GM18867 (cell line): ENCODE data around the gene SLC5A5.
"Not testable (repeated sequence)": the region's sequence is repeated elsewhere in the genome, so short reads cannot be mapped to it uniquely, and the experiment has no call there.

Experiments
- ATAC-seq: cut with Tn5 transposase; IDR thresholded peaks from one replicate; pipeline ENCODE4 v1.9.1; 2021; ENCODE audit warnings: mild to moderate bottlenecking, moderate library complexity; ENCODE audit not compliant: unreplicated experiment

Gene SLC5A5

GRCh38 chr19:17915940-17916593 lies 44.3 kb downstream of the SLC5A5 start:
- no peak for ATAC-seq

GRCh38 chr19:17918151-17918550 lies 46.4 kb downstream of the SLC5A5 start:
- not testable (repeated sequence) for ATAC-seq

- not testable (repeated sequence) for ATAC-seq
These were observed 47.4 kb downstream of the SLC5A5 start for GRCh38 chr19:17919122-17919521.

GRCh38 chr19:17920527-17920926 lies 48.8 kb downstream of the SLC5A5 start:
- no peak for ATAC-seq

- ATAC-seq: no peak
These were observed 50.4 kb downstream of the SLC5A5 start for GRCh38 chr19:17922138-17922537.

- ATAC-seq: no peak
These were observed 54.3 kb downstream of the SLC5A5 start for GRCh38 chr19:17926044-17926443.

- no peak for ATAC-seq
These were observed 57.3 kb downstream of the SLC5A5 start for GRCh38 chr19:17929056-17929455.

GRCh38 chr19:17931532-17932191 lies 59.9 kb downstream of the SLC5A5 start:
- ATAC-seq: no peak

GRCh38 chr19:17932485-17933338 lies 61.0 kb downstream of the SLC5A5 start, which contains the start of gene CCDC124:
Gene CCDC124, plus strand, starts transcription at chr19:17933015. Its CDS starts 3,406 bp downstream, at chr19:17936421.
- peak; percentile 82 for ATAC-seq

- ATAC-seq: no peak
These were observed 61.8 kb downstream of the SLC5A5 start for GRCh38 chr19:17933414-17934129.

- ATAC-seq: no peak
These were observed 64.6 kb downstream of the SLC5A5 start for GRCh38 chr19:17936379-17936778.

- no peak for ATAC-seq
These were observed 65.7 kb downstream of the SLC5A5 start for GRCh38 chr19:17937371-17937900.

- peak; percentile 65 for ATAC-seq
These were observed 66.5 kb downstream of the SLC5A5 start for GRCh38 chr19:17938092-17938845.

- no peak for ATAC-seq
These were observed 70.4 kb downstream of the SLC5A5 start for GRCh38 chr19:17942181-17942580.

GRCh38 chr19:17942582-17943273 lies 71.0 kb downstream of the SLC5A5 start:
- no peak for ATAC-seq

- no peak for ATAC-seq
These were observed 71.8 kb downstream of the SLC5A5 start for GRCh38 chr19:17943274-17944221.

GRCh38 chr19:17944301-17944700 lies 72.6 kb downstream of the SLC5A5 start:
- no peak for ATAC-seq
